OCI-M1 (cell line): ENCODE results near the gene PAN3.

Source experiments
- DNase-seq: peaks from one replicate; lab custom pipeline; 2025; lab: John Stamatoyannopoulos, UW

Gene PAN3

DNA sequence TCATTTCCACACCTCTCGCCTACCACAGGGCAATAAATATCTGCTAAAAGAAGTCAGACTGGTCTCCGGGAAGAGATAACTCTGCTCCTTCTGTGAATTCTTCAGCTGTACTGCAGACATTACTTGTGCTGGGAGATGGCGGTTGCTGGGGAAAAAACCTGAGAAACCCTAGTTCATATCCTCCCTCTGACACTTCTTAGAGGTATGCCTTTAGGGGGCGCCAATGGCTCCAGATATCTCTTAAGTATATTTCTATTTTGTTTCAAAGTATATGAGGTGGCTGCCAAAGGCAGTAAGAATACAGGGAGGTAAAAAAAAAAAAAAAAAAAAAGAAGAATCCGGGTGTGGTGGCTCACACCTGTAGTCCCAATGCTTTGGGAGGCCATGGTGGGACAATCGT lies 175.2 kb downstream of the PAN3 start:
- DNase-seq = peak; percentile 17

DNA sequence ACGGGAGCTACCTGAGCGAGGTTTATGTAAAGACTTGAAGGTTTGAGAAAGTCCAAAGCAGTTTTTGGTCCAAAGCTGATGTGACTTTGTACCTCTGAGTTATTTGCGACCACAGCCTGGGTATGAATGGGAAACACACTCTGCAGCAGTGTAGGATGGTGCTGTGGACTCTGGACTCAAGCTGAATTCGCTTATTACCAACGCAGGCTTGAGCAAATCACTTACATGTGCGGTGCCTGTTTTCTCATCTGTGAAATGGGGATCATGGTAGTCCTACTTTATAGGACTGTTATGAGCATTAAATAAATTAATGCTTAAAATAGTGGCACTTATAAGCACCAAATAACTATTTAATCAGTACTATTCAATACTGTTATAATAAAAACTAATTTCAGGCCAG lies 176.5 kb downstream of the PAN3 start:
- no peak for DNase-seq

DNA sequence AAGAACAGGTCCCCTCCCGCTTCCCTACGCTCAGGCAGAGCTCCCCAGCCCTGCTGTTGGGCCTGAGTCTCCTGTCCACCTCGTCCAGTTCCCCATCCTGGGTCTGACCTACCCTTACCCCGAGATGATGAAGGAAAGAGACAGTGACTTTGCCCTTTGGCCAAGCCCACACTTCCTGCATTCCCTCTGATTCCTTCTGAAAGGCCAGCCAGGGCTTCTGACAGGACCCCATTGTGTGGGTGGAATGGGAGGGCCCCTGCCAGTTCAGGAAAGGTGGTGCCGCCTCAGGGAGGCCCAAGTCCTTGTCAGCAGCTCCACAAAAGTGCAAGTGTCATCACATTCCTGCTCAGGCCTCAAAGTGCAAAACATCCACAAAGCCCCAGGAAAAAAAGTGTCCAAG lies 177.8 kb downstream of the PAN3 start:
- no peak for DNase-seq

DNA sequence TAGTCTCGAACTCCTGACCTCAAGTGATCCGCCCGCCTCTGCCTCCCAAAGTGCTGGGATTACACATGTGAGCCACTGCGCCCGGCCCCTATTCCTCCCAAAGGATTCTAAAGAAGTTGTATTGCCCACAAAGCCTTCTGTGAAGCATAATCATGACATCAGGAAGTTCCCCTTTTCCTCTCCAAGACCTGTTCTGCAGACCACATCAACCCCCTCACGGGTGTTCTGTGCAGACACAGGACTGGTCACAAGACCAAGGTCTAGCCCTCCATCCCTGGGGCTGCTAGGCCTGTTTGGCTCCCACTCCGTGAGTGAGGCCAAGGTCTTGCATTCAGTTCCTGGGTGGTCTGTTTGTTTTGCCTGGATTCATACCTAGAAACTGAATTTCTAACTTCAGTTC lies 178.5 kb downstream of the PAN3 start:
- peak; percentile 24 for DNase-seq

DNA sequence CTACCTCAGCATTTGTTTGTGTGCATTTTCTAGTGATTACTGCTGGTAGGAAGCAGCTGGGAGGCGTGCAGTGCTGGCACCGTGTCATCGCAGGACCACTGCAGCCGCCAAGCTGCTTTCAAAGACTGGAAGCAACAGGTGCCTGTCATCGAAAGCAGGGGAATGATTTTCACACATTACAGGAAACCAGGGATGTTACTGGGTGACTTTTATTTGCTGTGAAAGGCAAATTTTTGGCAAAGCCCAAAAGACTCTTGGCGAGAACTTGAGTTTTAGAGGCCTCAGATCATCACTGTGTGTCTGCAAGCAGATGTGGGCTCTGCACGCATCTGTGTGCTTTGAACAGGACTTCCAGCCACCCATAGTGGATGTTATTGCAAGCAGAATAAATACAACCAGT lies 180.2 kb downstream of the PAN3 start:
- DNase-seq = no peak

DNA sequence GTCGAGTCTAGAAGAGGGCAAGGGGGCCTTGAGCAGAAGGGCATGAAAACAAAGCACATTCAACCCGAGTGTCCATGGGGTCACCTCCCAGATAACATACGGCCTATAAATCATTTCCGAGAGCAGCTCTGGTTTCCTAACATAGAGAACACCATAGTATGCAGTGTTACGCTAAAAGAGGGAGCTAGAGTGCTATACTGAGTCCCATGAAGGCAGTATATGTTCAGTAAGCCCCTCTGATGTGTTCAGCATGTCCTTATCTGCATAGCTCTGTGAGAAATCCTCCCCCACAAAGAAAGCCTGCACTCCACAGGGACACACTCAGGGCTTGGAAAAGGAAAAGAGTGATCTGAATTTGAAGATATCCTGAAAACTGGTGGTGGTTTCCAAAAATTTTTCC lies 181.2 kb downstream of the PAN3 start:
- no peak for DNase-seq

DNA sequence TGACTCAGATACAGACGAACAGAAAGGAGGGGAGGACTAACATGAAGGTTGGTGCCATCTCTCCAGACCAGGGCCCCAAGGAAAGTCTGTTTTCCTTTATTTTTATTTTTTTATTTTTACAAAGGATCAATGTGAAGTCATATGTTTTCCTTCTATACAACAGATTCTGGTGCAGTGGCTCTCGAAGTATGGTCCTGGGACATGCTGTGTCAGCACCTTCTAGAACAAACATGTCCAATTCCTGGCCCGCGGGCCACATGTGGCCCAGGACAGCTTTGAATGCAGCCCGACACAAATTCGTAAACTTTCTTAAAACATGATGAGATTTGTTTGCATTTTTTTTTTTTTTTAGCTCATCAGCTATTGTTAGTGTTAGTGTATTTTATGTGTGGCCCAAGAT lies 181.9 kb downstream of the PAN3 start:
- no peak for DNase-seq

DNA sequence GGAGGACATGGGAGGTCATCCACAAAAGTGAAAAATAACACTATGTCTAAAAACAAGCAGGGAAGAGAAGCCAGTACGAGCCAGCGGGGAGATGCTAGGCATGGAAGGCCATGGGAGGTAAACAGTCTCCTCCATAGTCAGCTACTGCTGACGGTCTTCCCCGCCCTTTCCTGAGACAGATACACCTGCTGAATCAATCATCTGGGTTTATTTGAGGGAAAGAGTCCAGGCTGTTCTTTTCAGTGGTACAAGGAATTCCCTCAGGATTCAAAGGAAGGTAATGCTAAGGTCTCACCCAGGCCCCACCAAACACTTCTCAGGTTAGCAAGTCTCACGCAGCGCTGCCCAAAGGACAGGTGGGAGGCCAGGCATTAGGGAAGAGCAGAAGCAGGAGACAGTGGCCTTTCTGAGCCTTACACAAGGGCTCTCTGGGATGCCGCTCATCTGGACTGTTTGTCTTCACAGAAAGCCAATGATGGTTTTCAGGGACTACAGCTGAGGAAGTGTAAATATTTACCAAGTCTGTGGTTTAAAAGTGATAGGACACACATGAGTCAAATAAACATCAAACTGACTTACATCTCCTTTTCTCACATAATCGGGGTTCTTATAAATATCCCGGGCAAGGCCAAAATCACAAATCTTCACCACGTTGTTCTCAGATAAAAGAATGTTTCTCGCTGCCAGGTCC lies 182.7 kb downstream of the PAN3 start:
- DNase-seq = no peak

DNA sequence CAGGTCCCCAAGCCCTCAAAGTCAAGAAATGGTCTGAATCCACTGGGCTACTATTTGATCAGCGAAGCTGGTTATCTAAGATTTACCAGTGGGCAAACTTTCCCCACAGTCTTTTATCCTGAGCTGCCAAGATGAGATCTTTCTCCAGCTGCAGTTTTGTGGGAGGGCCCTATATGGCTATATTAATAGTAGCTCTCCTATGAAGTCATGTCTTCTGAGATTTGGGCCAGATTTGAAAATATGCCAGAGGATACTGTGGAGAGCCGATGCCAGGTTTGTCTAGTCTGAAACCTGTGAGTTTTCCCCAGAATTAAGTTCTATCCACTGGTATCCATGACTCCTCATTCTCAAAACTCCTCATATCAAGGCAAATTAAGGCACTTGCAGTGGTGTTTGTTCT lies 183.4 kb downstream of the PAN3 start:
- DNase-seq = no peak

DNA sequence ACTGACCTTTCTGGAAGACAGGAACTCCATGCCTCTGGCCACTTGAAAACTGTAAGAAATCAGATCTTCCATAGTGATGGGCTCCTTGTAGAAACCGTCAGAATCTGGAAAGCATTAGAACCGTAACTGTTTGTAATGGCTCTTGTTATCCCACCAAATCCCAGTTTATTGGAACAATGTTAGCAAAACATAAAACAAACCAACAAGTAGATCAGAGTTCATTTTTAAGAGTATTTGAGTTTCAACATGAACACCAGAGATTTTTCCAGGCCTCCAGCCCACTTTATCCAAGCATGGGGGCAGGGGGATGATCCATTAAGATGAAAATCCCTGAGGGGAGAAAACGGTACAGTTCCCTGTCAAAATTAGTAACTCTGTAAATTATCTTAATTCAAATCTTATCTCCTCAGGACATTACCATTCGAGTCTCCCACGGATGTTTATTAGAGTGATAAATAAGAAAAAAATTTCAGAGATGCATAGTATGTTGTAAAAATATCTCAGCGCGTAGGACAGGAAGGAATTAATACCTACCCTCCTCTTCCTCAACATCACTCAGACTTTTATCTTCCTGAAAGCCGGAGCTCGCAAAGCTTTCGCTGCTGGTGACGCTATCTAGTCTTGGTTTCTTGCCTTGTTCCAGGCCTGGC lies 184.0 kb downstream of the PAN3 start:
- no peak for DNase-seq

DNA sequence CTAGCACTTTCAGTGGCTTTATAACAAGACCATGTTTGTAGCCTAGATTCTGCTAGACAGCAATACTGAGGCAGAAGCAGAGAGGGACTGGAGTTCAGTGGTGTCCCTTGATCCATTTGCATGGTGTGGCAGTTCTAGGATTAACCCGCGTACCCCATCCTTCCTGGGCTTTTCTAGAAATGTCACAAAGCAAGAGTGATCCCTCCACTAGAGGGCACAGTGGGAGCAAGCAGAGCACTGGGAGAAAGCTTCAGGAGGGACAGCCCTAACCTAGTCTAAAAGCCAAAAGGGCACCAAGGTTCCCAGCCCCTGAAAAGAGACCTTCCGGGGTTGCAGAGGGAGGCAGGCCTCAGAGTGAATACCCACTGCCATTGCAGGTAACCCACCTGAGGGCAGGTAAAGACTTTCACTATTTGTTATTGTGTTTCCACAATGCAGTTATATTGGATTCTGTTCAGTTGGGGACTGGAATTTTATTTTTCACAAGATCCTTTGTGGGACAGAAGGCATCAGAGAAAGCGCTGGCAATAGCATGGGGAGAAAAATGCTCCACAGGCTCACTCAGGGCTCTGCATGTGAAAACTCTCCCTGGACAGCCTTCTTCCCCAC lies 185.9 kb downstream of the PAN3 start:
- DNase-seq = peak; percentile 64

DNA sequence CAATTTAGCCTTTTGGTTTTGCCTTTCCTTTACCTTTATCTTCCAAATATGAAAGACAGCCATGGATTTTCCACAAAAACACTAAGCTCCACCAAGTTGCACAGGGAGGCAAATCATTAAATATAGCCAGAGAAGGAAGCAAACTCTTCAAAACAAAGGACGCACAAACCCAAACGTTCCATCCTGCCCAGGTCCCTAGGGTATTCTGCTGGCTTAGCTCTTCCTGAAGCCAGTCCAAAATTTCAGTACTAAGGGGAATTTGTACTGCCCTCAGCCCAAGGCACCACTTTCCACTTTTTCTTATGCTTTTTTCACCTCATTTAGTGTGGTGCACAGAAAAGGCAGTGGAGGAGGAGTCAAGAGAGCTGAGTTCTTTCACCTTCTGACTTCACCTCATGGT lies 186.7 kb downstream of the PAN3 start:
- DNase-seq = no peak

DNA sequence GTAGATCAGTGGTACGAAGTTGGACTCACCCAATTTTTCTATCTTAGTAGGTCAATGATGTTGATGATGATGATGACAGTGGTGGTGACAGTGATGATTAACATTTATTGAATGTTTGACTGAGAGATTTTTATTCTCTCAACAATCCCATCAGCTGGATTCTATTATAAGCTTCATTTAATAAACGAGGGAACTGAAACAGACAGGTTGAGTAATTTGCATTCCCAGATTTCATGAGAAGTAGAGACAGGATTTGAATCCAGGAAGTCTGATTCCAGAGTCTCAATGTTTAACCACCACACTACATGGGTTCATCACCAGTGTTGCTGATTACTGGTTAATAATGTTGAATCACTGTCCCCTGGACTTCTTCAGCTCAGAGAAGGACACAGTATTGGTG lies 187.7 kb downstream of the PAN3 start:
- no peak for DNase-seq

DNA sequence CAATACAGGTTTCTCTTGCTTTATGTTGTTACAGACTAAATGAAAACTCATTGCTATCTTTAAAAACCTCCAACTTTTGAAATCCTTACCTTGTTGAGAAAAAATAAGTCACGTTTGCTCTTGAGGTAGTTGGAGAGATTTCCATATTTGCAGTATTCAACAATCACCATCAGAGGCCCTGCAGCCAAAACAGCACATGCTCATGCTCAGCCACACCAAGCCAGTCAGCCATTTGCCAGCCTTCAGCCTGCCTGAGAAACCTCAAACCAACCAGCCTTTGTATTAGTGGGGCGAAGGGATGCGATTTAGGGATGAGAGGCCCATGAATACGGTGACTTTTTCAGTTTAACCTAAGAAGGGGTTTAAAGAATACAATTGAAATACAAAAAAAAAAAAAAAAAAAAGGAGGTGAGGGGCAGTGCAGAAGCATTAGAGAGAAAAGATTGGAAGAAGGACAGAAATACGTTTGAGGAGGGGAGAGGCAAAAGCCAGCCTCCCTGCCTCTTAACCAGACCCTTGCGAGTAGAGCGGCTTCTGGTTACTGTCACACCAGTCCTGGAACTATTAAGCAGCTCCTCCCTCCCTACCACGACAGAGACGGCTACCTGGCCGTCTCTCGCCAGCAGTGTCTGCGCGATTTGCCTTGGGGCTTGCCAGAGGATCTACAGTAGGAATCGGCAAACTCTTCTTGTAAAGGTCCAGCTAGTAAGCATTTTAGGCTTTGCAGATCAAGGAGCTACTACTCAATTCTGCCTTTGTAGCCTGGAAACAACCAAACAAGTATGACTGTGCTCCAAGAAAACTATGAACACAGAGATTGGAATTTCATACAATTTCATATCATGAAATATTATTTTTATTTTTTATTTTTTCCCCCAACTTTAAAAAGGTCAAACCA lies 189.3 kb downstream of the PAN3 start:
- DNase-seq = no peak

DNA sequence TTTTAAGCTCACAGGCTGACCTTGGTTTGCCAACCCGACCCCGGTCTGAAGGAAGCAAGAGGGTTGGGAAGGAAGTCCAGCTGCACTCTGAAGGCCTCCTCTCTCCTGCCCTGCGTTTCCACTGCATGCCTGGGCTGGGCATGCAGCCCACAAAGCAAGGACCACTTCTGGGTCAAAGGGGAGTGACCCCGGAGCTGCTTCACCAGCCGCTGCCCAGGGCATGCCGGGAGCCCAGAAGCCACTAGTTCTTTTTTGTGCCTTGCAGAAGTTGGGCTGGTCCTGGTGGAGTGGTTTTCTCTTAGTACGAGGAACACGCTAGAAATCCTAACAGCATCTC lies 189.9 kb downstream of the PAN3 start:
- DNase-seq = no peak

DNA sequence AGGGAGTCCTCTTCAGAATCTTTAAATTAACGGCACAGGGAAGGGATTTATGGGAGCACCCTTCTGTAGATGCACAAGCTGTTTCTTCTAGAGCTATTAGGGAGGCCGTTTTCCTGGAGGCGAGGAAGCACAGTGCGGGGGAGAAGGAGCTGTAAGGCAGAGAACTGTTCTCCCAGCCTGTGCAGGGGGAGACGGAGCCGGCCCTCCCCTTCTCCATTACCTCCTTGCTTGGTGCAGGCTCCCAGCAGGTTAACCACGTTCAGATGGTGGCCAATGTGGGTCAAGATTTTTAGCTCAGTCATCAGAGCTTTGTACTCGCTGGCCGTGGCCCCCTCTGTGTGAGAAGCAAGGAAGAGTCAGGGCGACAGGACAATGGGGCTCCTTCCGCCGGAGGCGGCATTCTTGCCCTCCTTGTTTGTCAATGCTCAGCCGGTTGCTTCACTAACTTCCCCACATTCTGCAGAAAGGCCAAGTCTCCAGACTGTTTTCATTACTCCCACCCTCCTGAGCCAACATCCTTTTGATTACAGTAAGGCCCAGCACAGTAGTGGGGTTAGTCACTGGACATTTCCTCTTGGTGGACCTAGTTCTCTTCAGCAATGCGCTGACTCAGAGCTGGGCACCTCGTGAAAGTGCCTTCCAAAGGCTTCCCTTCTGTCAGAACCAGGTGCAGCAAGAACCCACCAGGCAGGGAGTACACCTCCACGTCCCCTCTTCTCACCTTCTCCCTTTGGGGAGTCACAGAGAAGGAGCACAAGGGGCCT lies 191.2 kb downstream of the PAN3 start:
- DNase-seq = no peak

DNA sequence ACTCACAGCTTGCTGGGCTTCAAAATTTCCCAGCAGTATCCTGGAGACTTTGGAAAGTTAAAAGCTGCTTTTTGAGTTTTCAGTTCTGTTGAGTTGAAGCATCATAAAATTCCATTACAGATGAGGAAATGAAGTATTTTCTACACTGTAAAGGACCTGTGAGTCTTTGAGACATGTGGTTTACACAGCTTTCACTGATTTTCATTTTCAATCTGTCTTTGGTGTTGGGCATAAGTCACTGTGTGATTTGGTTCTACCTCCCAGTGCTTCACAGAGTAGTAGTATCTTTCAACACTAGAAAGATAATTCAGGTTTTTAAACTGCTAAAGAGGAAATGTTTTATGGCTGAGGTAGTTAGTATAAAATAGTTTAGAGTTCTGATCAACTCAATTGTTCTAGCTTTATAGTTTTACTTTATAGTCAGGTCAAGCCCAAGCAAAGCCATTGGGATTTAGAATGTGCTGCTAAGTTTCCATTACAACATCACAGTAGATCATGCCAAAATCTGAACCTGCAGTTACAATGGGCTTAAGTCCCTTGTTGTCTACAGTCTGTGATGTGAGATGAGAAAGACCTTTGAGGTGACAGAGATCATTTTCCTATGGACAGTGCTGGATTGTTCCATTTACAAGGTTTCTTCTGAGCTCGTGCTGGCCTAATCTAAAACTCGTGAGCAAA lies 195.0 kb downstream of the PAN3 start:
- DNase-seq = no peak

DNA sequence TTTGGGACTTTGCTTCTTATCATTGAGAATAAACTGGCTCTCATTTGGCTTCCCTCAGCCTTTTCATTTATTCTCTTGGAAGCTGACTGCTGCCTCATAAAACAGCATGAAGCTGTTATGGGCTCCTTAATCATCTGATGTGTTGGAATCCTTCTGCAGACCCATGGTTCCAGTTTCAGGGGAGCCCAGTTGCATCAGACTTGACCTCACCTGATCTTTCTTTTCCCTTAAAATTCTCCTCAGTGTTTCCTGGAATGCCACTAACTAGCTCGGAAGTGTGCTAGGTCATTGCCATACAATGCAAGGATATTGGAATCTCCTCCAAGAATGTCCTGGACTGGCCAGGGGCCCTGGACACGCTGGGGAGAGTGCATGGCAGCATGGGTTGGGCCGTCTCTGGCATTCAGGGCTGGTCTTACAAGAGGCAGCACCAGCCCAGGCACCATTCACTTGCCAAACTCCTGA lies 197.9 kb downstream of the PAN3 start:
- no peak for DNase-seq

DNA sequence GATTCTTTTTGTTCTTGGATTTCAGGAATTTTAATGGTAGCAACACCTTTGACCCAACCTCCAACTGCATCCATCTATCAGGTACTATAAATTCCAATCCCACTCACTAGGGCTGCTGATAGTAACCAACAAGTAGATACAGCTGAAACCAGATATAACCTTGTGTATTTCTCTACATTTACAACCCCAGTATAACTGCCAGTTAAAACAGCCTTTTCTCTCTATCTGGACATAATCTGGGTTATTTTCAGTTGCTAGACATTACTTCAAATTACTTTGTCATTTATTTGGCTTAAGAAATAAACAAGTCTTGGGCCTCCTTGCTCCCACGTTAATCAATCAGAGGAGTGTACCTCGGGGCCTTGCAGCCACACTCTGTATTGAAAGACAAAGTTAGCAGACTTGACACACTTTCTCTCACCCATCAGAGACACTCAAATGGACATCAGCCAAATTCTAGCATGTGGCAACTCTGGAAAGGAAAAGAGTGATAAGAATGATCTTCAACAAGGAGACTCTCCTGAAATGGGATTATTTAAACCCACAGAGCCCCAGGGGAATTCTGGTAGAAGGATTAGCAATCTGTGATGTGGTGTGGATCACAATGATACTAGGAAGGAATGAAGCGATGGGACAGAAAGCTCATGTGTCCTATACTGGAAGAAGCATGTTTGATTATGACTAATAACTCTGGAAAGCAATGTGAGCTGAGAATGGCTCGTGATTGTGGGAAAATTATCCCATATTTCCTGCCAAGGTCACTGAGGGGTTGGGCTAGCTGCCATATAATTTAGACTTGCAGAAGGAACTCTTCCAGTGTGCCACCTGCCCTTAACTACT lies 199.0 kb downstream of the PAN3 start:
- no peak for DNase-seq

DNA sequence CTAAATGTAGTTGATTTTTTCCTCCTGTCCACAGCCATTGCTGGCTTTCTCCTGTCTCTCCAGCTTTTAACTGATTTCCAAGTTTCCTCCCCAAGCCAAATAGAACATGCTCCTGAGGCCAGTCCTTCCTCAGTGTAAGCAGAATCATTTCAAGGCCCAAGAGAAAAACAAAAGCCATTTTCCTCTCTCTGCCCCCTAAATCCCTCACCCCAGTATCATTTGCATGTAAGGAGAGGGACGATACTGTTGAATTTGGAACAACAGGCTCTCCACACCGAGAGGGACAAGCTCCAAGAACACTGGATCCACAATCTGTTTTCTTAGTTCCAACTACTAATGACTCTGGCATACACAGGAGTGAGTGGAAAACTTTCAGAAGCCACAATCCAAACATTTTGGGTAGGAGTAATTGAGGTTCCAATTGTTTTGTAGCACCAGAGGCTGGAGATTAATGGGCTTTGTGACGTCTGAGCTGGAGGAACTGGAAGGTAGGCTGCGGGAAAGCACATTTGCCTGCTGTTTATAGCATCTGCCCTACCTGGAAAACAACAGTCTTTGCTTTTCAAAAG lies 199.7 kb downstream of the PAN3 start:
- DNase-seq = no peak
